ENCODE data around the gene PEX3.

PEX3 gene

GRCh38 chr6:143426026-143426425 is 24.6 kb upstream of the PEX3 start:
- TF ChIP-seq CTCF (IDR thresholded peaks at IDR 0.05; ENCODE audit: borderline replicate concordance, control extremely low read depth, extremely low read depth, insufficient read depth, missing control alignments), result no peak
- in situ Hi-C loops (cut with MboI; ENCODE audit: low sequenced_read_pairs, unreplicated experiment), result loop anchor here (10.0 kb wide), 1 partner anchor 731 kb away; no protein-coding TSS in a partner anchor
- DNase-seq (ENCODE audit: low spot score), result no peak

- DNase-seq (ENCODE audit: low spot score), result peak; percentile 75
- peak; percentile 92 for TF ChIP-seq CTCF (IDR thresholded peaks at IDR 0.05; ENCODE audit: borderline replicate concordance, control extremely low read depth, extremely low read depth, insufficient read depth, missing control alignments)
- in situ Hi-C loops (cut with MboI; ENCODE audit: low sequenced_read_pairs, unreplicated experiment), result loop anchor here (10.0 kb wide), 1 partner anchor 732 kb away; no protein-coding TSS in a partner anchor
Observed at GRCh38 chr6:143427109-143427817, 23.3 kb upstream of the PEX3 start.

- in situ Hi-C loops (cut with MboI; ENCODE audit: low sequenced_read_pairs, unreplicated experiment), result loop anchor here (10.0 kb wide), 1 partner anchor 735 kb away; no protein-coding TSS in a partner anchor
- TF ChIP-seq CTCF (IDR thresholded peaks at IDR 0.05; ENCODE audit: borderline replicate concordance, control extremely low read depth, extremely low read depth, insufficient read depth, missing control alignments), result no peak
- no peak for DNase-seq (ENCODE audit: low spot score)
Observed at GRCh38 chr6:143429970-143430369, 20.6 kb upstream of the PEX3 start.

GRCh38 chr6:143431226-143431625 is 19.4 kb upstream of the PEX3 start:
- no peak for TF ChIP-seq CTCF (IDR thresholded peaks at IDR 0.05; ENCODE audit: borderline replicate concordance, control extremely low read depth, extremely low read depth, insufficient read depth, missing control alignments)
- in situ Hi-C loops (cut with MboI; ENCODE audit: low sequenced_read_pairs, unreplicated experiment), result no loop called here
- no peak for DNase-seq (ENCODE audit: low spot score)

- DNase-seq (ENCODE audit: low spot score), result no peak
- TF ChIP-seq CTCF (IDR thresholded peaks at IDR 0.05; ENCODE audit: borderline replicate concordance, control extremely low read depth, extremely low read depth, insufficient read depth, missing control alignments), result no peak
Observed at GRCh38 chr6:143432588-143432987, 18.0 kb upstream of the PEX3 start.

GRCh38 chr6:143441010-143441409 is 9.6 kb upstream of the PEX3 start:
- in situ Hi-C loops (cut with MboI; ENCODE audit: low sequenced_read_pairs, unreplicated experiment), result no loop called here
- no peak for DNase-seq (ENCODE audit: low spot score)
- no peak for TF ChIP-seq CTCF (IDR thresholded peaks at IDR 0.05; ENCODE audit: borderline replicate concordance, control extremely low read depth, extremely low read depth, insufficient read depth, missing control alignments)

More at GRCh38 chr6:143432588-143432987, 18.0 kb upstream of the PEX3 start:
- in situ Hi-C loops (cut with MboI; ENCODE audit: low sequenced_read_pairs, unreplicated experiment), result no loop called here
